Measurements from ENCODE around the gene PTBP2.

- TF ChIP-seq EZH2 (IDR thresholded peaks at IDR 0.05; ENCODE audit: borderline replicate concordance, insufficient read depth, low read depth, low read length, poor library complexity, severe bottlenecking) (no peak), CTCF (IDR thresholded peaks at IDR 0.05) (peak; percentile 27)
Observed at GRCh38 chr1:96845464-96845863, 123.9 kb downstream of the PTBP2 start.

Data from B cell (primary cell).